Pulmonary artery endothelial cell (primary cell): ENCODE data around the gene PLEKHG4B. TPM values are rescaled to one million over a fixed set of nuclear protein-coding genes. Genes with fewer than 3 reads are reported as not detected.
"Not testable (repeated sequence)": the region's sequence is repeated elsewhere in the genome, so short reads cannot be mapped to it uniquely, and the experiment has no call there.

ENCODE experiments used
- DNase-seq: peaks from one replicate; pipeline ENCODE4 v3.0.0-alpha.2; 2011; ENCODE audit warnings: low read depth, low spot score
- total RNA-seq: library from RNA; depleted of rRNA; stranded (reverse); fragments of >200 nt; gene quantifications from 2 replicates; pipeline ENCODE4 v1.2.3, GENCODE V29; 2014

Gene PLEKHG4B
- total RNA-seq, 1 donor from 2014 or later = not detected

DNA sequence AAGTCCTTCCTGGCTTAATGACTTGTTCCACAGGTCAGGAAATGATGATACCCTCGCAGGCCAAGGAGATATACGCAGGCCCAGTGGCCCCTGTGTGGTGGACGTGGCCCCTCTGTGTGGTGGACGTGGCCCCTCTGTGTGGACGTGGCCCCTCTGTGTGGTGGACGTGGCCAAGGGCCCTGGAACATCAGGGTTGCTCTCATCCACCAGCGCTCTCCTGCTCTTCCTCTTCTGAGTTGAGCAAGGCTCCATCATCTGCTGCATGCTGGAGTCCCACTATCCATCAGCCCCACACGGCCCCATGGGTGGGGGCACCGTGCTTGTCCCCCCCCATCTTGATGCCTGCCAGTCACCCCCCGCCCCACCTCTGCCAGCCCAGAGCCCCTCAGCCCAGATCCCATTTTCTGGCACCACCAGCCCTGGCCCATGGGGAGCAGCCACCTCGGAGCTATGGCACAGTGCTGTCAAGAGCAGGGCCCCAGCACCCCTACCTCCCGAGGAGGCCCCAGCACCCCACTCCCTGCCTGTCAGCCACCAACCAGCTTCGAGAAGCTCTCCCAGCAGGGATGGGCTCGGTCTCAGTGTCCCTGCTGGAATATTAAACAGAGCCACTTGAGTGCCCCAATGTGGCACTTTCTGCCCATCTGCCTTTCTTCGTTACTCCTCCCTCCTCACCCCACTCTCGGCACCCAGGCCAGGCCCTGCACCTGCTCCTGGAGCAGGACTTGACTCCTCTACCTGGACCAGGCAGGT, 107.4 kb downstream of the PLEKHG4B start:
- no peak for DNase-seq

GRCh38 chr5:199950-200645, 108.1 kb downstream of the PLEKHG4B start:
- DNase-seq = no peak

DNA sequence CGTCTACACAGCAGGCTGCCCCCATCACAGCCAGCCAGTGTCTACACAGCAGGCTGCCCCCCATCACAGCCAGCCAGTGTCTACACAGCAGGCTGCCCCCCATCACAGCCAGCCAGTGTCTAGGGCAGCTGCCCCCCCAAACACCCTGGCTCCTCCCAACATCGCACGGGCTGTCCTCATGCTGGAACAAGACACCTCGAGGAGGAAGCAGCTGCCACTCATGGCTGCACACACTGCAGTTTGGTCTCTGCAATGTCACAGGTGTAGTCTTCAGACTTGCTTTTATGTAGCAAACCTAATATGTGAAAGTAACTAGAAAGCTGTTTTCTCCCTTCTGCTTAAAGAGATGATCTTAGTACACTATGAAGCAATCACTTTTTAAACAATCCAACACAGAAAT, 109.0 kb downstream of the PLEKHG4B start:
- no peak for DNase-seq

- no peak for DNase-seq
Observed at GRCh38 chr5:201672-202071, 109.7 kb downstream of the PLEKHG4B start.

GRCh38 chr5:203246-203930, 111.4 kb downstream of the PLEKHG4B start:
- no peak for DNase-seq

DNA sequence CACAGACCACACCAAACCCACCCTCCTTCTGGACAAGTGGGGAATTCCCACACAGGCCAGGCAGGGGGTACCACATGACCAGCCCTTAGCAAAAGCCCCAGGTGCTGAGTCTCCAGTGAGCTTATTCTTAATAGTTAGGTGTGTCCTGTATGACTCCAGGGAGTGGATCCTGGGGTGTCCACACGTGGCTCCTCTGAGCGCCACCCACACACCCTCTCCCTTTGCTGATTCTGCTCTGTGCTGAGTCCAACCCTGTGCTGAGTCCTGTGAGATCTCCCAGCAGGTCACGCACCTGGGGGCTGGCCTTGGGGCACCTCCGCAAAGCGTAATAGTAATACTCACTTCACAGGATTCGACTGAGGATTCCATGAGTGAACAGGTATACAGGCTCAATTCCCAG, 112.0 kb downstream of the PLEKHG4B start:
- no peak for DNase-seq

GRCh38 chr5:204462-204861, 112.5 kb downstream of the PLEKHG4B start:
- DNase-seq = no peak

GRCh38 chr5:204966-205670, 113.2 kb downstream of the PLEKHG4B start:
- no peak for DNase-seq

- DNase-seq = no peak
Observed at GRCh38 chr5:206406-206805, 114.4 kb downstream of the PLEKHG4B start.

GRCh38 chr5:206927-207536, 115.1 kb downstream of the PLEKHG4B start:
- no peak for DNase-seq

GRCh38 chr5:207599-207998, 115.6 kb downstream of the PLEKHG4B start:
- DNase-seq = no peak

DNA sequence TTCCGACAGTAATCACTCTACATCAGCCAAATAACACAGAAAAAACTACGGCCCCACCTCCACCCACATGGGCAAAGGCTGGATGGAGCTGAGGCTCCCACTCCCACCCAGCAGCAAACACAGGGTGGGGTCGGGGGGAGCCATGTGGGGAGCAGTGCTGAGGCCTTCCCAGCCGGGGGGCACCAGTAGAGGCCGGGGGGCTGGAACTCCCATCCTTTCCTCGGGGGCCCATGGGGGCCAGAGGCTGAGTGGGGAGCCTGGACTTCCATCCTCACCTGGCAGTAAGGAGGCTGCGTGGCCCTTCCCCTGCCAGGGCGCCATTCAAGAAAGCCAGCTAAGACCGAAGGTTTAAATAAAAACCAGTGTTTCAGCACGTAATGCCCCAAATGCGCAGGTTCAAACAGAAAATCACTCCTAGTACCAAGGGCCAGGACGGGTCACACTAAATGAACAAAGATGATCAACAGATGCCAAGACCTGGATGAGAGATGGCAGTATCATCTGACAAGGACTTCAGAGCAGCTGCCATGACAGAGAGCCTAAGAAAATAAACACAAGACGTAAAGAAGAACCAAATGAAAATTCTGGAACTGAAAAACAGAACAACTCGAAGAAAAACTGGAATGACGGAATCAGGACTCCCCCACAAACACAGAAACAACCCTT, 116.6 kb downstream of the PLEKHG4B start:
- no peak for DNase-seq

- no peak for DNase-seq
Observed at GRCh38 chr5:213803-214395, 121.9 kb downstream of the PLEKHG4B start.

DNA sequence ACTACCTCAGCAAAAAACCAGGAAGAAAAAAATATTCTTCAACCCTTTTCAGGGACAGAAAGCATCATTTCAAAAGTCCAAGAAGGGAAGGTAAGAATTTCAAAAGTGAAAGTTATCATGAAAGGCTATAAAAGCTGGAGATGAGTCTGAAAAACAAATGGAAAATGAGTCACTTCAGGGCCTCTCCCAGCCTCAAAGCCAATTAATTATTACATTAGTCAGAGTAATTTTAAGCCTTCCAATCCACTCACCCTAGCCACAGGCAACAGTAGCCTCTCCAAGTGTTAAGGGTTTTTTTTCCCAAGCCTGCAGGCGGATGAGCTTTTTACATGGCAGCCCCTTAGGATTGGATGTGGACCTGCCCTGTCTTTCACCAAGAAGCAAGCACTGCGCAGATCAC, 123.3 kb downstream of the PLEKHG4B start:
- DNase-seq = not testable (repeated sequence)

- DNase-seq = not testable (repeated sequence)
Observed at GRCh38 chr5:216076-216475, 124.1 kb downstream of the PLEKHG4B start.

DNA sequence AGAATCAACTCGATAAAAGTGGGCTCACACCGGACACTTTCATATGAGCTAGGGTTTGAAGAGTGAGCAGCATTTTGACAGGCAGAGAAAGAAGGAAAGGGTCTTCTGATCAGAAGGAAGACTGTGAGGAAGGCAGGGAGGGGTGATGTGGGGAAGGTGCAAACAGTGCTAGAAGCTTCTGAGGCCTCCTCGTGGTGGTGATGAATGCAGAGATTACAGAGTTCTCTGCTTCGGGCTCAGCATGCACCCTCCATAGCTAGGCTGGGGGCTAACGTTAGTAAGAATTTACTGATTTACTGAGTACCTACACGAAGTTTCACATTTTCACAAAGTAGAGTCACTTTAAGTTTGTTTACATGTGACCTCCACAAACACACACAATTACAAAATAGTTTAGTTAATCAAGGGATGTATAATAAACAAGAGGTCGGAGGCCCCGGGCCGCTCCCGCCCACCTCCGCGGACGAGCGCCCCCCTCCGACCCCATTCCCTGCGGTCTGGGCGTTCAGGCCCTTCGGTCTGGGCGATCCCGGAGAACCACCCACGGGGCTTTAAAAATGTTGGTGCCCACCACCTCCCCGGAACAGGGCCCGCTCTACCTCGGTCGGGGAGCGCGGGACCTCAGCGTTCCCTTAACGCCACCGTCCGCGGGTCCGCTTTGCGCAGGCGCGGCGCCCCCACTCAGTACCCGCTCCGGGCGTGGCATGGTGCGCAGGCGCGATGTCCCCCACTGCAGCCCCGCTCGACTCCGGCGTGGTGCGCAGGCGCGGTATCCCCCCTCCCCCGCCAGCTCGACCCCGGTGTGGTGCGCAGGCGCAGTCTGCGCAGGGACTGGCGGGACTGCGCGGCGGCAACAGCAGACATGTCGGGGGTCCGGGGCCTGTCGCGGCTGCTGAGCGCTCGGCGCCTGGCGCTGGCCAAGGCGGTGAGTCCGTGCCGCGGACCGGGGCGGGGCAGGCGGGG, 125.8 kb downstream of the PLEKHG4B start, which contains the start of the genes CCDC127 and SDHA:
Gene CCDC127, minus strand, starts transcription at position 660 of the 963 bp plus-strand sequence. CDS start 1,304 bp downstream, outside the sequence.
Gene SDHA, plus strand, starts transcription at position 827 of the 963 bp plus-strand sequence. Its CDS starts 36 bp downstream, at position 863.
- DNase-seq = peak; percentile 55

DNA sequence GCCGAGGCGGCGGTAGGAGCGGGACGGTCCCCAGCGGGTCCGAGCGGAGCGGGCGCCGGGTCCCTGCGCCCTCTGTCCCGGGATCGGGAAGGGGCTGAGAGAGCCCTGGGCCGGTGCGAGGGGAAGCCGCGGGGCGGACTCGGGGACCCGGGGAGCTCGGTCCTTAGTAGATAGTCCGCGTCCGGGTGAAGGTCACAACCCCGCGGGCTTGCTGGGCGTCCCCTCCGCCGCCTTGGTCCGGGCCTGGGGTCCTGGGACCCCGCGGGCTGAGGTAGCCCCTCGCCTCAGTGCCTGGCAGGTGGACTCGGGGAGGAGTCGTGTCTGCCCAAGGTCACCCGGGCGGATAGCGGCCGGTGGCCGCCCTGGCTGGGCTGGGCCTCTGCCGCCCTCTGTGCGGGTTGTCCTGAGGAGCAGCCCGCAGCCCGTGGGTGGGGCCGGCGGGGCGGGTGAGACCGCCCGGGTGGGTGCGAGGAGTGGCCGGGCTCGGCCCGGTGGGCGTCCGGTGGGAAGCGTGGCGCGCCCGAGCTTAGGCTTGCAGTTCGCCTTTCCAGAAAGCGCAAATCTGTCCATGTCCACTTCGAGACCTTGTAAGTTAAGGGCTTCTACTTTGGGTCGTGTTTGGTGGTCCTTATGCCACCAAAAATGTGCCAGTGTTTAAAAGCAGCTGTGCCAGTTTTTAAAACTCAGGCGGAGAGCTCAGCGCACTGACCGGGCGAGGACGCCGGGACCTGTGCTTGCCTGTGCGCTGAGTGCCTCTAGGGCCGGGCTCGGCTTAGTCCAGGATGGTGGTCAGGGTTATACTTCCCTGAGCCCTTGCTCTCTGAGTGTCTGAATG, 126.7 kb downstream of the PLEKHG4B start:
- DNase-seq = no peak

GRCh38 chr5:219460-219863, 127.5 kb downstream of the PLEKHG4B start:
- no peak for DNase-seq
